Measurements from ENCODE around the gene SLC16A3.
"Not testable (repeated sequence)": the region's sequence is repeated elsewhere in the genome, so short reads cannot be mapped to it uniquely, and the experiment has no call there.

DNA sequence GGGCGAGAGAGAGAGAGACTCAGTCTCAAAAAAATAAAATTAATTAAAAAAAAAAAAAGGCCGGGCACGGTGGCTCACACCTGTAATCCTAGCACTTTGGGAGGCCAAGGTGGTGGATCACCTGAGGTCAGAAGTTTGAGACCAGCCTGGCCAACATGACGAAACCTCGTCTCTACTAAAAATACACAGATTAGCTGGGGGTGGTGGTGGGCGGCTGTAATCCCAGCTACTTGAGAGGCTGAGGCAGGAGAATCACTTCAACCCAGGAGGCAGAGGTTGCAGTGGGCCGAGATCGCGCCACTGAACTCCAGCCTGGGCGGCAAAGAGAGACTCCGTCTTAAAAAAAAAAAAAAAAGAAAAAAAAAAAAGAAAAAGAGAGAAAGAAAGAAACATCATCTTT lies 18.2 kb upstream of the SLC16A3 start:
- TF ChIP-seq, protein P1, sequence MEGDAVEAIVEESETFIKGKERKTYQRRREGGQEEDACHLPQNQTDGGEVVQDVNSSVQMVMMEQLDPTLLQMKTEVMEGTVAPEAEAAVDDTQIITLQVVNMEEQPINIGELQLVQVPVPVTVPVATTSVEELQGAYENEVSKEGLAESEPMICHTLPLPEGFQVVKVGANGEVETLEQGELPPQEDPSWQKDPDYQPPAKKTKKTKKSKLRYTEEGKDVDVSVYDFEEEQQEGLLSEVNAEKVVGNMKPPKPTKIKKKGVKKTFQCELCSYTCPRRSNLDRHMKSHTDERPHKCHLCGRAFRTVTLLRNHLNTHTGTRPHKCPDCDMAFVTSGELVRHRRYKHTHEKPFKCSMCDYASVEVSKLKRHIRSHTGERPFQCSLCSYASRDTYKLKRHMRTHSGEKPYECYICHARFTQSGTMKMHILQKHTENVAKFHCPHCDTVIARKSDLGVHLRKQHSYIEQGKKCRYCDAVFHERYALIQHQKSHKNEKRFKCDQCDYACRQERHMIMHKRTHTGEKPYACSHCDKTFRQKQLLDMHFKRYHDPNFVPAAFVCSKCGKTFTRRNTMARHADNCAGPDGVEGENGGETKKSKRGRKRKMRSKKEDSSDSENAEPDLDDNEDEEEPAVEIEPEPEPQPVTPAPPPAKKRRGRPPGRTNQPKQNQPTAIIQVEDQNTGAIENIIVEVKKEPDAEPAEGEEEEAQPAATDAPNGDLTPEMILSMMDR (IDR thresholded peaks at IDR 0.05) = not testable (repeated sequence)
- not testable (repeated sequence) for TF ChIP-seq EZH2 (IDR thresholded peaks at IDR 0.05; ENCODE audit: borderline replicate concordance, insufficient read depth, low read depth, low read length, poor library complexity, severe bottlenecking)

Measured in B cell (primary cell).